Measurements from ENCODE around the gene PPP2R1A.

Gene PPP2R1A

GRCh38 chr19:52274191-52274590 lies 84.3 kb downstream of the PPP2R1A start:
- no peaks in the 10 kb centered on the region for H3K4me1 ChIP-seq (ENCODE audit: low read length)
- H3K79me2 ChIP-seq (ENCODE audit: low read length): peaks cover 88% of the 10 kb centered on the region
- H3K9me2 ChIP-seq (replicated peaks; ENCODE audit: insufficient read depth, low read length): no peaks in the 10 kb centered on the region
- DNase-seq: no peak
- H3F3A ChIP-seq (ENCODE audit: insufficient read depth, low read length): 0 out of 2 replicates have a peak, but pooled peaks cover 3% of the 10 kb centered on the region
- no peaks in the 10 kb centered on the region for H3K27me3 ChIP-seq (replicated peaks; ENCODE audit: insufficient read depth, low read length)
- no peak overlapping the region for H3K4me2 ChIP-seq (ENCODE audit: low read depth, low read length)
- no peaks in the 10 kb centered on the region for H4K20me1 ChIP-seq (ENCODE audit: insufficient read depth, low read length)
- no peak overlapping the region for H3K9ac ChIP-seq (ENCODE audit: low read length)
- H3K27ac ChIP-seq (ENCODE audit: low read length): no peak overlapping the region
- H3K36me3 ChIP-seq (replicated peaks; ENCODE audit: insufficient read depth, low read length): peaks cover 3% of the 10 kb centered on the region
- H2AFZ ChIP-seq (ENCODE audit: low read length): no peak overlapping the region
- H3K4me3 ChIP-seq (ENCODE audit: low read length): no peak overlapping the region
- TF ChIP-seq CTCF (IDR thresholded peaks at IDR 0.05; ENCODE audit: low read length) (no peak), EZH2phosphoT487 (IDR thresholded peaks at IDR 0.05; ENCODE audit: low read length) (no peak), EZH2 (optimal IDR thresholded peaks at IDR 0.05; ENCODE audit: low read depth, low read length) (no peak)
- no peaks in the 10 kb centered on the region for H3K9me3 ChIP-seq (replicated peaks; ENCODE audit: insufficient read depth, low read length)

- H3K9me3 ChIP-seq (replicated peaks; ENCODE audit: insufficient read depth, low read length): no peaks in the 10 kb centered on the region
- no peak for TF ChIP-seq EZH2phosphoT487 (IDR thresholded peaks at IDR 0.05; ENCODE audit: low read length)
- TF ChIP-seq EZH2 (optimal IDR thresholded peaks at IDR 0.05; ENCODE audit: low read depth, low read length): no peak
- no peak for TF ChIP-seq CTCF (IDR thresholded peaks at IDR 0.05; ENCODE audit: low read length)
- no peaks in the 10 kb centered on the region for H3K9me2 ChIP-seq (replicated peaks; ENCODE audit: insufficient read depth, low read length)
- H2AFZ ChIP-seq (ENCODE audit: low read length): no peak overlapping the region
- H3F3A ChIP-seq (ENCODE audit: insufficient read depth, low read length): no peaks in the 10 kb centered on the region
- H3K9ac ChIP-seq (ENCODE audit: low read length): no peak overlapping the region
- H3K4me2 ChIP-seq (ENCODE audit: low read depth, low read length): no peak overlapping the region
- peaks cover 83% of the 10 kb centered on the region for H3K79me2 ChIP-seq (ENCODE audit: low read length)
- H4K20me1 ChIP-seq (ENCODE audit: insufficient read depth, low read length): no peaks in the 10 kb centered on the region
- H3K36me3 ChIP-seq (replicated peaks; ENCODE audit: insufficient read depth, low read length): peaks cover 3% of the 10 kb centered on the region
- no peak overlapping the region for H3K27ac ChIP-seq (ENCODE audit: low read length)
- H3K4me1 ChIP-seq (ENCODE audit: low read length): no peaks in the 10 kb centered on the region
- no peak for DNase-seq
- H3K4me3 ChIP-seq (ENCODE audit: low read length): no peak overlapping the region
- no peaks in the 10 kb centered on the region for H3K27me3 ChIP-seq (replicated peaks; ENCODE audit: insufficient read depth, low read length)
Observed at GRCh38 chr19:52275988-52276387, 86.1 kb downstream of the PPP2R1A start.

- no peak for TF ChIP-seq EZH2phosphoT487 (IDR thresholded peaks at IDR 0.05; ENCODE audit: low read length)
- no peak for TF ChIP-seq CTCF (IDR thresholded peaks at IDR 0.05; ENCODE audit: low read length)
- no peak for TF ChIP-seq EZH2 (optimal IDR thresholded peaks at IDR 0.05; ENCODE audit: low read depth, low read length)
- Histone ChIP-seq H3K9ac (ENCODE audit: low read length) (no peak overlapping the region), H3K79me2 (ENCODE audit: low read length) (peaks cover 78% of the 10 kb centered on the region), H3K27me3 (replicated peaks; ENCODE audit: insufficient read depth, low read length) (no peaks in the 10 kb centered on the region), H3K36me3 (replicated peaks; ENCODE audit: insufficient read depth, low read length) (peaks cover 3% of the 10 kb centered on the region), H3K9me3 (replicated peaks; ENCODE audit: insufficient read depth, low read length) (no peaks in the 10 kb centered on the region), H3K9me2 (replicated peaks; ENCODE audit: insufficient read depth, low read length) (no peaks in the 10 kb centered on the region), H3K4me2 (ENCODE audit: low read depth, low read length) (no peak overlapping the region), H2AFZ (ENCODE audit: low read length) (no peak overlapping the region), H3F3A (ENCODE audit: insufficient read depth, low read length) (no peaks in the 10 kb centered on the region), H3K27ac (ENCODE audit: low read length) (no peak overlapping the region), H4K20me1 (ENCODE audit: insufficient read depth, low read length) (no peaks in the 10 kb centered on the region), H3K4me3 (ENCODE audit: low read length) (no peak overlapping the region), H3K4me1 (ENCODE audit: low read length) (no peaks in the 10 kb centered on the region)
- DNase-seq: no peak
Observed at GRCh38 chr19:52277471-52277870, 87.6 kb downstream of the PPP2R1A start.
